OCI-LY1 (cell line): ENCODE data around the gene ITGA2.

Experiments
- CTCF ChIP-seq: fragments of 200-600 bp; sonication (generic), shearing (Covaris generic); IDR thresholded peaks from 2 replicates; pipeline ENCODE4 v1.5.1; 2017; ENCODE audit warnings: mild to moderate bottlenecking, antibody characterized with exemption, low read length, moderate library complexity, mixed read lengths
- EZH2 ChIP-seq: fragments of 200-600 bp; sonication (generic), shearing (Covaris generic); IDR thresholded peaks from 2 replicates; pipeline ENCODE4 v1.8.0; 2017; ENCODE audit warnings: borderline replicate concordance, mixed run types, mild to moderate bottlenecking, antibody characterized with exemption, low read length, moderate library complexity, mixed read lengths

DNA sequence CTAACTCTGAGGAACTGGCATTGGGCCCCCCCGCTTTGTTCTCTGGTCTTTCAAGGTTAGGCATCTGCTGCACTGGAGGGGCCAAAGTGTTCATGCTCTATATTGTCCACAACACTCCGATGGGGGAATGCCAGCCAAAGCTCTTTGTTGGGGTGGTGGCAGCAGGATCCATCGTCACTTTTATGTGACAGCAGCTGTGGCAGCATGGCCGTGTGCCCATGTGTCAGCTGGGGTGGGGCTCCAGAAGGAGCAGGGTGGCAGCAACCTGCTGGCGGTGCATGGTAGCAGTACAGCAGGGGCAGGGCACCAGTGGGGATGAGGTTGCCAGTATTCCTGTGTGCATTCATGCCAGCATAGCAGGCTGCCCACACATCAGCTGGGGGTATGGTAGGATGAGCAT lies 28.2 kb downstream of the ITGA2 start:
- TF ChIP-seq CTCF, result no peak
- TF ChIP-seq EZH2, result no peak
